ENCODE results near the gene KCTD19. TPM values are rescaled to one million over a fixed set of nuclear protein-coding genes. Genes with fewer than 3 reads are reported as not detected.

Gene KCTD19
- total RNA-seq, 1 donor: not detected

DNA sequence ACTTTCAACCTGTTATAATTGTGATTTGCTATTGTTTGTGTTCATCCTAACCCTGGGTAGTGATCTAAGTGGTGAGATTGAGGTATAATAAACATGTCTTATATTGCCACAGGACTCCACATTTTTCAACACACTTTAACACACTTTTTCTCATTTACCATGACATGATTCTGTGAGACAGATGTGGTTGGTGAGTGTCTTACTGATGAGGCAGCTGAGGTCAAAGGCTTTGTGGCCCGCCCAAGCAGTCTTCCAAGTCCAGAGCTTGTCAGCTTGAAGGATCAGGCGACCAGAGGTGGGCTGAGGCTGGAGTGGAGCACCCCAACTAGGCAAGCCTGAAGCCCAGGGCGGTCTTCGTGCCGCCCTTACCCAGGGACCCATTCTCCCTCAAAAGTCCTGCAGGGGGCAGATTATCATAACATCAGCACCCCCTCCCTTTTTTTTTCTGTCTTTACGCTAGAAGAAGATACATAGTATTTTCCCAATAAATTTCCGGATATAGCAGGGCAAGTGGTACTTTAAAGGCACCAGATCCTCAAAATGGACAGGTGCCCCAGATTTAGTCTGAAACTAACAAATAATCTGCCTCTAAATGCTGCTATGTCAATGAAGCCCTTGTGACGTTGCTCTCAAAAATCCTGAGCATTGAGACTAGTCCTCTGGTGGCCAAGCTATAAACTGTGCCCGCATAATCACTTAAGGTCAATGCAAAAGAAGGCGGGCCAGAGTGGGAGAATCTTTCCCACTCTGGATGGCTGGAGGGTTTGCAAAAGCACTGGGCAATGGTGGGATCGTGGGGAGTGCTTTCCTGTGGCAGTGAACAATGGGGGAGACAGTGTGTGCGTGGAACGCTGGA is 21.1 kb downstream of the KCTD19 start:
- no peak overlapping the region for H3K4me3 ChIP-seq (ENCODE audit: low read depth, low read length)
- DNase-seq (ENCODE audit: low read depth): no peak
- TF ChIP-seq CTCF (IDR thresholded peaks at IDR 0.05; ENCODE audit: insufficient read depth, low read length): no peak

- DNase-seq (ENCODE audit: low read depth): peak; percentile 27
- H3K4me3 ChIP-seq (ENCODE audit: low read depth, low read length): no peak overlapping the region
- no peak for TF ChIP-seq CTCF (IDR thresholded peaks at IDR 0.05; ENCODE audit: insufficient read depth, low read length)
These were observed 22.5 kb downstream of the KCTD19 start for GRCh38 chr16:67304020-67304419.

GRCh38 chr16:67302970-67303369 is 23.6 kb downstream of the KCTD19 start:
- DNase-seq (ENCODE audit: low read depth): no peak
- TF ChIP-seq CTCF (IDR thresholded peaks at IDR 0.05; ENCODE audit: insufficient read depth, low read length): no peak
- H3K4me3 ChIP-seq (ENCODE audit: low read depth, low read length): no peak overlapping the region

DNA sequence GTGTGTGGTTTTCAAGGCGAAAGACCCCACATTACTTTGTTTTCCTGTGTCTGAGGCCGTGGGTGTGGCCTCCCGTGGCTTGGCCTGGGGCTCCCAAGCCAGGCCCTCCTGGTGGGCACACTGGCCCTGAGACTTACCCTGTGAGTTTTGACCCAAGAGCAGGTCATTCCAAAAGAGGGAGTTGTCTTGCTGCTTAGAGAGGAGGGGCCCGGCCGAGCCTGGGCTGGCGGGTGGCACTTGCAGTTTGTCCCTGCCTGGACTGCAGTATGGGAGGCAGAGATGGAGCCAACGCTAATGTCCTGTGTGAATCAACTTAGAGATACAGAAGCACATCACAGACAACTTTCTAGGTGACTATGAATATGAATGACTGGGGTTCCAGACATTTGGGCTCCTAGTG is 24.5 kb downstream of the KCTD19 start:
- no peak for DNase-seq (ENCODE audit: low read depth)
- no peak for TF ChIP-seq CTCF (IDR thresholded peaks at IDR 0.05; ENCODE audit: insufficient read depth, low read length)
- H3K4me3 ChIP-seq (ENCODE audit: low read depth, low read length): no peak overlapping the region

GRCh38 chr16:67301080-67301782 is 25.3 kb downstream of the KCTD19 start:
- H3K4me3 ChIP-seq (ENCODE audit: low read depth, low read length): no peak overlapping the region
- DNase-seq (ENCODE audit: low read depth): peak; percentile 71
- no peak for TF ChIP-seq CTCF (IDR thresholded peaks at IDR 0.05; ENCODE audit: insufficient read depth, low read length)

GRCh38 chr16:67299269-67299668 is 27.3 kb downstream of the KCTD19 start:
- no peak for TF ChIP-seq CTCF (IDR thresholded peaks at IDR 0.05; ENCODE audit: insufficient read depth, low read length)
- DNase-seq (ENCODE audit: low read depth): no peak
- no peak overlapping the region for H3K4me3 ChIP-seq (ENCODE audit: low read depth, low read length)
